KMS-11 (cell line): ENCODE measurements around the gene TUBA3C.

Experiments used
- H2AFZ ChIP-seq: fragments of 200-600 bp; sonication (generic); 2 replicates; pipeline ENCODE4 v1.6.1; 2016; ENCODE audit warnings: antibody characterized with exemption, mixed run types, low read depth
- H3K27ac ChIP-seq: fragments of 200-600 bp; sonication (generic); 2 replicates; pipeline ENCODE4 v1.6.1; 2016; ENCODE audit warnings: mild to moderate bottlenecking, mixed run types
- H3K27me3 ChIP-seq: fragments of 200-600 bp; sonication (generic); 2 replicates; pipeline ENCODE4 v1.6.1; 2017; ENCODE audit warnings: mild to moderate bottlenecking, low read depth, mixed run types, moderate library complexity; ENCODE audit not compliant: insufficient read depth
- H3K36me3 ChIP-seq: fragments of 200-600 bp; sonication (generic); 2 replicates; pipeline ENCODE4 v1.6.1; 2017; ENCODE audit warnings: mild to moderate bottlenecking, mixed run types; ENCODE audit not compliant: insufficient read depth
- H3K4me1 ChIP-seq: fragments of 200-600 bp; sonication (generic); 2 replicates; pipeline ENCODE4 v1.6.1; 2016; ENCODE audit warnings: mild to moderate bottlenecking, low read depth, mixed run types; ENCODE audit not compliant: poor library complexity, severe bottlenecking
- H3K4me2 ChIP-seq: fragments of 200-600 bp; sonication (generic); 2 replicates; pipeline ENCODE4 v1.7.0; 2016; ENCODE audit warnings: mild to moderate bottlenecking, mixed run types
- H3K4me3 ChIP-seq: fragments of 200-600 bp; sonication (generic); IDR thresholded peaks from 2 replicates; pipeline ENCODE4 v1.6.1; 2017; ENCODE audit warnings: low read depth, low read length, mixed read lengths; ENCODE audit not compliant: insufficient read depth
- H3K79me2 ChIP-seq: fragments of 200-600 bp; sonication (generic); 2 replicates; pipeline ENCODE4 v1.6.1; 2016; ENCODE audit warnings: low read depth, mixed run types; ENCODE audit not compliant: insufficient read depth
- H3K9ac ChIP-seq: fragments of 200-600 bp; sonication (generic); 2 replicates; pipeline ENCODE4 v1.6.1; 2016; ENCODE audit warnings: mild to moderate bottlenecking, mixed run types
- H4K20me1 ChIP-seq: fragments of 200-600 bp; sonication (generic); 2 replicates; pipeline ENCODE4 v1.6.1; 2016; ENCODE audit warnings: mild to moderate bottlenecking, mixed run types; ENCODE audit not compliant: insufficient read depth
- CTCF ChIP-seq: fragments of 200-600 bp; sonication (generic); conservative IDR thresholded peaks from 2 replicates; pipeline ENCODE4 v1.6.1; 2017; ENCODE audit warnings: low read depth, mild to moderate bottlenecking, antibody characterized with exemption, low read length, moderate library complexity, mixed read lengths

TUBA3C gene

GRCh38 chr13:19159181-19159580 is 22.4 kb downstream of the TUBA3C start:
- TF ChIP-seq CTCF, result no peak
- no peak overlapping the region for H3K27ac ChIP-seq
- no peak overlapping the region for H3K4me3 ChIP-seq
- H3K36me3 ChIP-seq, result no peaks in the 10 kb centered on the region
- no peaks in the 10 kb centered on the region for H4K20me1 ChIP-seq
- H3K4me1 ChIP-seq, result no peaks in the 10 kb centered on the region
- no peaks in the 10 kb centered on the region for H3K27me3 ChIP-seq
- H3K4me2 ChIP-seq, result no peak overlapping the region
- H3K9ac ChIP-seq, result no peak overlapping the region
- H3K79me2 ChIP-seq, result no peaks in the 10 kb centered on the region
- H2AFZ ChIP-seq, result no peak overlapping the region

GRCh38 chr13:19158526-19159174 is 23.0 kb downstream of the TUBA3C start:
- Histone ChIP-seq H3K27me3 (no peaks in the 10 kb centered on the region), H3K9ac (no peak overlapping the region), H3K36me3 (no peaks in the 10 kb centered on the region), H2AFZ (no peak overlapping the region), H3K27ac (no peak overlapping the region), H3K4me2 (no peak overlapping the region), H4K20me1 (no peaks in the 10 kb centered on the region), H3K79me2 (no peaks in the 10 kb centered on the region), H3K4me1 (no peaks in the 10 kb centered on the region), H3K4me3 (no peak overlapping the region)
- no peak for TF ChIP-seq CTCF

GRCh38 chr13:19158006-19158405 is 23.6 kb downstream of the TUBA3C start:
- no peaks in the 10 kb centered on the region for H3K4me1 ChIP-seq
- H3K36me3 ChIP-seq, result no peaks in the 10 kb centered on the region
- H3K27ac ChIP-seq, result no peak overlapping the region
- no peak overlapping the region for H3K4me2 ChIP-seq
- no peak for TF ChIP-seq CTCF
- no peaks in the 10 kb centered on the region for H4K20me1 ChIP-seq
- no peaks in the 10 kb centered on the region for H3K79me2 ChIP-seq
- H3K4me3 ChIP-seq, result no peak overlapping the region
- no peaks in the 10 kb centered on the region for H3K27me3 ChIP-seq
- H3K9ac ChIP-seq, result no peak overlapping the region
- no peak overlapping the region for H2AFZ ChIP-seq

DNA sequence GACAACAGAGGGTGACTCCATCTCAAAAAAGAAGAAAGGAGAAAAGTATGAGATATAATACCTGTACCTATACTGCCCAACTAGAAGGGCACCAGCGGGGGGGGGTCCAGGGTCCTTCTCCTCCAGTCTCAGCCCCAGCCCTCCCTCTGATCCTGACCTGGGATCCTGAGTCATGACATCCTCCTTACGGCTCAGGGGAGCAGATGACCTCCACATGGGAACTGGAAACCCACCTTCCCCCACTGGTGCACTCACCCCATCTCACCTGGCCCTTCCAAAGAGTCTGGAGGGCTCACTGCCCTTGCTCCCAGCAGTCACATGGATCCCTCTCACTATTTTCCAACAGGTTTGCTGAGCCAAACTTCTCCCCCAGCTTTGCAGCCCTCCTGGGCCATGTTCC is 24.2 kb downstream of the TUBA3C start:
- no peak for TF ChIP-seq CTCF
- Histone ChIP-seq H3K79me2 (no peaks in the 10 kb centered on the region), H3K4me1 (no peaks in the 10 kb centered on the region), H3K27me3 (no peaks in the 10 kb centered on the region), H3K4me2 (no peak overlapping the region), H2AFZ (no peak overlapping the region), H4K20me1 (no peaks in the 10 kb centered on the region), H3K9ac (no peak overlapping the region), H3K4me3 (no peak overlapping the region), H3K36me3 (no peaks in the 10 kb centered on the region), H3K27ac (no peak overlapping the region)
